Thyroid gland (tissue), 4 donors: ENCODE measurements around the gene SCYGR6. TPM values are rescaled to one million over a fixed set of nuclear protein-coding genes. Genes with fewer than 3 reads are reported as not detected.

Source experiments
- DNase-seq, 2 donors: peaks; one replicate each; pipeline ENCODE4 v3.0.0-alpha.2; 2019
- H3K27ac ChIP-seq, 3 donors: fragments of 200-600 bp; sonication (generic); 1 replicate in 2 of 3; 2 replicates in 1 of 3; pipeline ENCODE4 v1.5.1; 2016 to 2019; ENCODE audit warnings: mild to moderate bottlenecking in 1 of 3, moderate library complexity in 1 of 3
- H3K27me3 ChIP-seq: fragments of 200-600 bp; sonication (generic); one replicate; pipeline ENCODE4 v1.5.1; 2019
- H3K36me3 ChIP-seq, 2 donors: fragments of 200-600 bp; sonication (generic); one replicate each; pipeline ENCODE4 v1.5.1; 2016 to 2019
- H3K4me1 ChIP-seq, 2 donors: fragments of 200-600 bp; sonication (generic); one replicate each; pipeline ENCODE4 v1.5.1; 2017 to 2019
- H3K4me3 ChIP-seq, 3 donors: fragments of 200-600 bp; sonication (generic); replicated peaks in 1 of 3; 1 replicate in 2 of 3; 2 replicates in 1 of 3; pipeline ENCODE4 v1.5.1; 2016; ENCODE audit warnings: mild to moderate bottlenecking in 1 of 3
- H3K9me3 ChIP-seq: fragments of 200-600 bp; sonication (generic); one replicate; pipeline ENCODE4 v1.5.1; 2017
- POLR2A ChIP-seq, 2 donors: fragments of 450-650 bp; IDR thresholded peaks; one replicate each; pipeline ENCODE4 v1.6.1; 2017; ENCODE audit warnings: antibody characterized with exemption in 2 of 2, mild to moderate bottlenecking in 2 of 2, moderate library complexity in 1 of 2
- WGBS, 2 donors: methylation state at CpG; one replicate each; pipeline ENCODE4 v1.1.5; 2017; 5-methylcytosine and 5-hydroxymethylcytosine counted together
- intact Hi-C: fragments of 100-400 bp; cut with DNase I; formaldehyde crosslinking; loops from one replicate; pipeline ENCODE4 v1.15.1; 2023
- total RNA-seq, 4 donors: library from RNA; depleted of rRNA; stranded (reverse); fragments of >200 nt; gene quantifications; one replicate each; pipeline ENCODE4 v1.2.3, GENCODE V29; 2016
- TF ChIP-seq, protein P1 (sequence below), 6 experiments: fragments of 200-600 bp in 3 of 6; fragments of 450-650 bp in 3 of 6; sonication (generic) in 3 of 6; IDR thresholded peaks; one replicate each; pipeline ENCODE4 v1.5.1; 2016 to 2019; ENCODE audit warnings: antibody characterized with exemption in 6 of 6, mild to moderate bottlenecking in 2 of 6, inconsistent platforms in 1 of 6, moderate library complexity in 1 of 6

Gene SCYGR6
- total RNA-seq, 4 donors from 2014 or later, result not detected

DNA sequence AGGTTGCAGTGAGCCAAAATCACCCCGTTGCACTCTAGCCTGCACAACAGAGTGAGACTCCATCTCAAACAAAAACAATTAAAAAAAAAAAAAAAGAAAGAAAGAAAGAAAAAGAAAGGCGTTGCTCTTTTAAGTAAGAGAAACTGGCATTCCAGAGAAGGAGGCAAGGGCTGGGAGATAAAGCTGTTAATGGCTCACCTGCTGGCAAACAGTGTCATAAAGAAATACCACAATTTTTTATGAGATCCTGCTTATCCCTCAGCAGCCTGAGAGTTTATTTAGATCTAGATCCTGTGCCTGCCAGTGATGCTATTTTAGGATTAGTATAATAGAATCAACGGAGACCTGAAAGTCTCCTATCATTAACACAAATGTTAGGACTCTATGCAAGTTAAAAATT is 23.0 kb downstream of the SCYGR6 start:
- H3K27me3 ChIP-seq, result no peaks in the 10 kb centered on the region
- H3K36me3 ChIP-seq, result no peaks in the 10 kb centered on the region
- intact Hi-C loops, result no loop called here
- H3K4me3 ChIP-seq, result no peak overlapping the region
- no peak for DNase-seq
- no peaks in the 10 kb centered on the region for H3K9me3 ChIP-seq
- TF ChIP-seq POLR2A (IDR thresholded peaks at IDR 0.05), result no peak
- WGBS, 2 donors, result 86 to 90% methylated on average over 3 of the region's 3 CpGs
- H3K4me1 ChIP-seq, result no peaks in the 10 kb centered on the region
- H3K27ac ChIP-seq, result no peak overlapping the region

DNA sequence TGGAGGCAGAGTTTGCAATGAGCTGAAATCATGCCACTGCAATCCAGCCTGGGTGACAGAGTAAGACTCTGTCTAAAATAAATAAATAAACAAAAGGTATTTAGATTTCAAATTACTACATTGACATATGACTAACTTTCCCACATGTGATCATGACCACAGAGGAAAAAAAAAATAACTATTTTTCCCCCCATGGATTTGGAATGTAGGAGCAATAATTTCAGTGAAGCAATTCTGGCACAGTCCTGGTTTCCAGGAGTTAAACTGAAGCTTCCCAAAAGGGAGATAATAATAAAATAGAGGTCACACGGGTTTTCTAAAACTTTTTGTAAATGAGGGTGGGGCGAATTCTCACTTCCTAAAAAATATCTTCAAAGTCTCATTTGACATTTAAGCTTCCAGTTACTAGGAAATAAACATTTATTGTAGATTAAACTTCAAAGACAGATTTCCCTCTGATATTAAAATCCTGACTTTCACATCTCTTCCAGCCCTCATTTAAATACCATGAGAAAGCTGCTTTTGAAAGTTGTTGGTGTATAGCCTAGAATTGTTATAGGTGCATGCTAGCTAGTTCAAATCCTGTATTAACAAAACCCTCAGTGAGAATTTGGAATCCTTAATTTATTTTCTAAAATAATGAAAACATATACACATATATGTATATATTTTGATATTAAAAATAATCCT is 27.4 kb downstream of the SCYGR6 start:
- Histone ChIP-seq H3K4me3 (no peak overlapping the region), H3K27ac (no peak overlapping the region), H3K4me1 (no peaks in the 10 kb centered on the region), H3K27me3 (no peaks in the 10 kb centered on the region), H3K36me3 (no peaks in the 10 kb centered on the region), H3K9me3 (no peaks in the 10 kb centered on the region)
- intact Hi-C loops, result no loop called here
- WGBS, 2 donors, result 70 to 73% methylated on average over 2 of the region's 2 CpGs
- no peak for DNase-seq
- TF ChIP-seq POLR2A (IDR thresholded peaks at IDR 0.05), result no peak
- TF ChIP-seq, protein P1, sequence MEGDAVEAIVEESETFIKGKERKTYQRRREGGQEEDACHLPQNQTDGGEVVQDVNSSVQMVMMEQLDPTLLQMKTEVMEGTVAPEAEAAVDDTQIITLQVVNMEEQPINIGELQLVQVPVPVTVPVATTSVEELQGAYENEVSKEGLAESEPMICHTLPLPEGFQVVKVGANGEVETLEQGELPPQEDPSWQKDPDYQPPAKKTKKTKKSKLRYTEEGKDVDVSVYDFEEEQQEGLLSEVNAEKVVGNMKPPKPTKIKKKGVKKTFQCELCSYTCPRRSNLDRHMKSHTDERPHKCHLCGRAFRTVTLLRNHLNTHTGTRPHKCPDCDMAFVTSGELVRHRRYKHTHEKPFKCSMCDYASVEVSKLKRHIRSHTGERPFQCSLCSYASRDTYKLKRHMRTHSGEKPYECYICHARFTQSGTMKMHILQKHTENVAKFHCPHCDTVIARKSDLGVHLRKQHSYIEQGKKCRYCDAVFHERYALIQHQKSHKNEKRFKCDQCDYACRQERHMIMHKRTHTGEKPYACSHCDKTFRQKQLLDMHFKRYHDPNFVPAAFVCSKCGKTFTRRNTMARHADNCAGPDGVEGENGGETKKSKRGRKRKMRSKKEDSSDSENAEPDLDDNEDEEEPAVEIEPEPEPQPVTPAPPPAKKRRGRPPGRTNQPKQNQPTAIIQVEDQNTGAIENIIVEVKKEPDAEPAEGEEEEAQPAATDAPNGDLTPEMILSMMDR (IDR thresholded peaks at IDR 0.05), result no peak

DNA sequence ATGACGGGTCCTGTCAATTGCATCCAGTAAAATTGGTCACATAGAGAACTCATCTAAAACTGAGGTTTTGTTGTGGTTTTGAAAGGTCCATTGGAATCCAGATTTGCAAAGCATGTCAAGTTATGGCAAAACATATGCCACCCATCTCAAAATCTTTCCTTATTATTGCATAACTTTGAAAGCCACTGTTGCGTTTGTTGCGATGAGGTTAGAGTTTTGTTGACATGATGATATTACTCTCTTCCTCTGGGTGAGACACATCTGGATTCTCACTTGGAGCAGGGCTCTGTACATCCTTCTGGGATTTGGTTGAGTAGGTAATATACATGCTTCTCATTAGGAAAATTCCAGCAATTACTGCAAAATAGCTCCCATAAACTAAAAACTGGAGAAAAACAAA is 37.4 kb downstream of the SCYGR6 start:
- Histone ChIP-seq H3K4me3 (no peak overlapping the region), H3K4me1 (no peaks in the 10 kb centered on the region), H3K27ac (no peak overlapping the region), H3K36me3 (no peaks in the 10 kb centered on the region), H3K9me3 (no peaks in the 10 kb centered on the region), H3K27me3 (no peaks in the 10 kb centered on the region)
- 97 to 99% methylated on average over 3 of the region's 3 CpGs for WGBS, 2 donors
- no peak for TF ChIP-seq POLR2A (IDR thresholded peaks at IDR 0.05)
- TF ChIP-seq, protein P1 (IDR thresholded peaks at IDR 0.05), result no peak
- intact Hi-C loops, result no loop called here
- DNase-seq, result no peak

DNA sequence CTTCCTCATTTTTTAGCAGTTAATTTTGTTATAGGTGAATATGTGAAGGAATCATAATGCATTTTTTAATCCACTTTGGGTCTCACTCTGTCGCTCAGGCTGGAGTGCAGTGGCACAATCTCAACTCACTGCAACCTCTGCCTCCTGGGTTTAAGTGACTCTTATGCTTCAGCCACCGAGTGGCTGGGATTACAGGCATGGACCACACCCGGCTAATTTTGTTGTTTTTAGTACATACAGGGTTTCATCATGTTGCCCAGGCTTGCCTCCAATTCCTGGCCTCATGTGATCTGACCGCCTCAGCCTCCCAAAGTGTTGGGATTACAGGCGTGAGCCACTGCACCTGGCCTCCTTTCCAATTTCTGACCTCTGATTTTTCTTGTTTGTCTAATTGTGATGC is 40.3 kb downstream of the SCYGR6 start:
- WGBS, 2 donors, result 67 to 68% methylated on average over 5 of the region's 5 CpGs
- H3K36me3 ChIP-seq, result no peaks in the 10 kb centered on the region
- H3K27me3 ChIP-seq, result no peaks in the 10 kb centered on the region
- TF ChIP-seq POLR2A (IDR thresholded peaks at IDR 0.05), result no peak
- TF ChIP-seq, protein P1 (IDR thresholded peaks at IDR 0.05), result no peak
- H3K4me3 ChIP-seq, result no peak overlapping the region
- intact Hi-C loops, result no loop called here
- no peaks in the 10 kb centered on the region for H3K9me3 ChIP-seq
- no peaks in the 10 kb centered on the region for H3K4me1 ChIP-seq
- no peak for DNase-seq
- H3K27ac ChIP-seq, result no peak overlapping the region

DNA sequence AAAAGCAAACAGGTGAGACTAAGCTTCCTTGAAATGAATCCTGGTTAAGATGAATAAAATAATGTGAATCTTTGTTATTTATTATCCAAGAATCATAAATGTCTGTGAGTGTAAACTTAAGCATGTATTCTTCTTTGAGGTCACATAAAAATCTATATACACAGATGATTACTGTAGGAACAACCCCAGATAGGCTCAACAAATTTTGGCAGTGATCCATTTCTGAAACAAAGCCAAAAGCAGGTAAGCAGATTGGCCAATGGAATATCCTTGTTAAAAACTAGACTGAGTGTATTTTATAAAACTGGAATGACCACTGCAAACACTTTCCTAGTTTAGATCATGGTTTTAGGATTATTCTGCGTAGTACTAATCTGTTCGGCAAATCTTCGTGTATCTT is 46.6 kb downstream of the SCYGR6 start:
- no peak for DNase-seq
- WGBS, 2 donors, result 96 to 97% methylated on average over 3 of the region's 3 CpGs
- no peak overlapping the region for H3K27ac ChIP-seq
- no peaks in the 10 kb centered on the region for H3K4me1 ChIP-seq
- TF ChIP-seq, protein P1 (IDR thresholded peaks at IDR 0.05), result no peak
- TF ChIP-seq POLR2A (IDR thresholded peaks at IDR 0.05), result no peak
- intact Hi-C loops, result no loop called here
- H3K27me3 ChIP-seq, result no peaks in the 10 kb centered on the region
- H3K36me3 ChIP-seq, result no peaks in the 10 kb centered on the region
- H3K4me3 ChIP-seq, result no peak overlapping the region
- H3K9me3 ChIP-seq, result no peaks in the 10 kb centered on the region
